Measurements from ENCODE around the gene IFNLR1.
"Not testable (repeated sequence)": the region's sequence is repeated elsewhere in the genome, so short reads cannot be mapped to it uniquely, and the experiment has no call there.

IFNLR1 gene

DNA sequence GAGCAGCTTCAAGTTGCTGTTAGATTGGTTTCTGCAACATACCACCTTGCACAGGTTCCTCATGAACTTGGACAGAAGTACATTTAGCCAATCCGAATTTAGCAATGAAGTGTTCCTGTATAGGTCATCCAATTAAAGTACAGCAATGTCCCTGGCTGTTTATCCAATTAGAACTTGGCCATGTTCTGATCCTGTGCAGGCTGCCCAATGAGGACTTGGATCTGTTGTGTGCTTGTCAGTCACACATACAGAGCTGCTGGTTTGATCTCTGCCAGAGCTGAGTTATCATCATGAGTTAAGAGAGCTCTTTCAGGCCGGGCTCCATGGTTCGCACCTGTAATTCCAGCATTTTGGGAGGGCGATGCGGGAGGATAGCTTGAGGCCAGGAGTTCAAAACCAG lies 22.0 kb upstream of the IFNLR1 start:
- TF ChIP-seq ESRRG (CRISPR knock-in tag; IDR thresholded peaks at IDR 0.05) (no peak), CSDC2 (CRISPR knock-in tag; IDR thresholded peaks at IDR 0.05) (no peak), ISL1 (CRISPR knock-in tag; IDR thresholded peaks at IDR 0.05) (no peak), ZFP30 (CRISPR knock-in tag; IDR thresholded peaks at IDR 0.05) (no peak)
- TF ChIP-seq, protein P1, sequence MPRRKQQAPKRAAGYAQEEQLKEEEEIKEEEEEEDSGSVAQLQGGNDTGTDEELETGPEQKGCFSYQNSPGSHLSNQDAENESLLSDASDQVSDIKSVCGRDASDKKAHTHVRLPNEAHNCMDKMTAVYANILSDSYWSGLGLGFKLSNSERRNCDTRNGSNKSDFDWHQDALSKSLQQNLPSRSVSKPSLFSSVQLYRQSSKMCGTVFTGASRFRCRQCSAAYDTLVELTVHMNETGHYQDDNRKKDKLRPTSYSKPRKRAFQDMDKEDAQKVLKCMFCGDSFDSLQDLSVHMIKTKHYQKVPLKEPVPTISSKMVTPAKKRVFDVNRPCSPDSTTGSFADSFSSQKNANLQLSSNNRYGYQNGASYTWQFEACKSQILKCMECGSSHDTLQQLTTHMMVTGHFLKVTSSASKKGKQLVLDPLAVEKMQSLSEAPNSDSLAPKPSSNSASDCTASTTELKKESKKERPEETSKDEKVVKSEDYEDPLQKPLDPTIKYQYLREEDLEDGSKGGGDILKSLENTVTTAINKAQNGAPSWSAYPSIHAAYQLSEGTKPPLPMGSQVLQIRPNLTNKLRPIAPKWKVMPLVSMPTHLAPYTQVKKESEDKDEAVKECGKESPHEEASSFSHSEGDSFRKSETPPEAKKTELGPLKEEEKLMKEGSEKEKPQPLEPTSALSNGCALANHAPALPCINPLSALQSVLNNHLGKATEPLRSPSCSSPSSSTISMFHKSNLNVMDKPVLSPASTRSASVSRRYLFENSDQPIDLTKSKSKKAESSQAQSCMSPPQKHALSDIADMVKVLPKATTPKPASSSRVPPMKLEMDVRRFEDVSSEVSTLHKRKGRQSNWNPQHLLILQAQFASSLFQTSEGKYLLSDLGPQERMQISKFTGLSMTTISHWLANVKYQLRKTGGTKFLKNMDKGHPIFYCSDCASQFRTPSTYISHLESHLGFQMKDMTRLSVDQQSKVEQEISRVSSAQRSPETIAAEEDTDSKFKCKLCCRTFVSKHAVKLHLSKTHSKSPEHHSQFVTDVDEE (CRISPR knock-in tag; IDR thresholded peaks at IDR 0.05) = no peak
- peak; percentile 37; the same call in 1 of the 3 replicates for ATAC-seq

DNA sequence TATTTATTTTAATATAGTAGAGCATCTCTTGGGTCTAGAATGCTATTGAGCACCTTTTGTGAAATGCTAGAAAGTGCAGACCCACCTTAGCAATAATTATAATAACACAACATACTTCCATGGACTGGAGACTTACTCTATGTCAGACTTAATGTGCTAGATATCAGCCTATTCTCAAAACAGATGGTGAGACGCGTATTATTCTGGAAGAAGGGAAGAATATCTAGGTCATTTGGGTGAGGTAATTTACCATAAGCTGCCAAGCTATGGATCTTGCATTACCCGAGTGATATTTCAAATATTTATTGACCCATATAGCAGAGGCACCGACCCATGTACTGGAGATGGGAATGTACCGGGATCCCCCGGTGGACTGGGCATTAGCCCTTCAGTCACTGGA lies 20.6 kb upstream of the IFNLR1 start:
- no peak for ATAC-seq
- TF ChIP-seq, protein P2, sequence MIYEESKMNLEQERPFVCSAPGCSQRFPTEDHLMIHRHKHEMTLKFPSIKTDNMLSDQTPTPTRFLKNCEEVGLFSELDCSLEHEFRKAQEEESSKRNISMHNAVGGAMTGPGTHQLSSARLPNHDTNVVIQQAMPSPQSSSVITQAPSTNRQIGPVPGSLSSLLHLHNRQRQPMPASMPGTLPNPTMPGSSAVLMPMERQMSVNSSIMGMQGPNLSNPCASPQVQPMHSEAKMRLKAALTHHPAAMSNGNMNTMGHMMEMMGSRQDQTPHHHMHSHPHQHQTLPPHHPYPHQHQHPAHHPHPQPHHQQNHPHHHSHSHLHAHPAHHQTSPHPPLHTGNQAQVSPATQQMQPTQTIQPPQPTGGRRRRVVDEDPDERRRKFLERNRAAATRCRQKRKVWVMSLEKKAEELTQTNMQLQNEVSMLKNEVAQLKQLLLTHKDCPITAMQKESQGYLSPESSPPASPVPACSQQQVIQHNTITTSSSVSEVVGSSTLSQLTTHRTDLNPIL (CRISPR knock-in tag; IDR thresholded peaks at IDR 0.05; ENCODE audit: low read depth) = no peak
- no peak for TF ChIP-seq SNAI2 (CRISPR knock-in tag; IDR thresholded peaks at IDR 0.05)
- no peak for TF ChIP-seq ZNF565 (CRISPR knock-in tag; conservative IDR thresholded peaks at IDR 0.05; ENCODE audit: low read depth)
- TF ChIP-seq ESRRG (CRISPR knock-in tag; IDR thresholded peaks at IDR 0.05) = no peak
- TF ChIP-seq ZFP30 (CRISPR knock-in tag; IDR thresholded peaks at IDR 0.05) = no peak
- no peak for TF ChIP-seq ZNF8 (CRISPR knock-in tag; IDR thresholded peaks at IDR 0.05)
- TF ChIP-seq TOX (CRISPR knock-in tag; IDR thresholded peaks at IDR 0.05; ENCODE audit: borderline replicate concordance) = no peak
- TF ChIP-seq, protein P3, sequence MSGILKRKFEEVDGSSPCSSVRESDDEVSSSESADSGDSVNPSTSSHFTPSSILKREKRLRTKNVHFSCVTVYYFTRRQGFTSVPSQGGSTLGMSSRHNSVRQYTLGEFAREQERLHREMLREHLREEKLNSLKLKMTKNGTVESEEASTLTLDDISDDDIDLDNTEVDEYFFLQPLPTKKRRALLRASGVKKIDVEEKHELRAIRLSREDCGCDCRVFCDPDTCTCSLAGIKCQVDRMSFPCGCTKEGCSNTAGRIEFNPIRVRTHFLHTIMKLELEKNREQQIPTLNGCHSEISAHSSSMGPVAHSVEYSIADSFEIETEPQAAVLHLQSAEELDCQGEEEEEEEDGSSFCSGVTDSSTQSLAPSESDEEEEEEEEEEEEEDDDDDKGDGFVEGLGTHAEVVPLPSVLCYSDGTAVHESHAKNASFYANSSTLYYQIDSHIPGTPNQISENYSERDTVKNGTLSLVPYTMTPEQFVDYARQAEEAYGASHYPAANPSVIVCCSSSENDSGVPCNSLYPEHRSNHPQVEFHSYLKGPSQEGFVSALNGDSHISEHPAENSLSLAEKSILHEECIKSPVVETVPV (CRISPR knock-in tag; IDR thresholded peaks at IDR 0.05) = no peak
- TF ChIP-seq GLIS3 (CRISPR knock-in tag; IDR thresholded peaks at IDR 0.05) = no peak
- TF ChIP-seq, protein P1 (CRISPR knock-in tag; IDR thresholded peaks at IDR 0.05) = no peak
- TF ChIP-seq, protein P4, sequence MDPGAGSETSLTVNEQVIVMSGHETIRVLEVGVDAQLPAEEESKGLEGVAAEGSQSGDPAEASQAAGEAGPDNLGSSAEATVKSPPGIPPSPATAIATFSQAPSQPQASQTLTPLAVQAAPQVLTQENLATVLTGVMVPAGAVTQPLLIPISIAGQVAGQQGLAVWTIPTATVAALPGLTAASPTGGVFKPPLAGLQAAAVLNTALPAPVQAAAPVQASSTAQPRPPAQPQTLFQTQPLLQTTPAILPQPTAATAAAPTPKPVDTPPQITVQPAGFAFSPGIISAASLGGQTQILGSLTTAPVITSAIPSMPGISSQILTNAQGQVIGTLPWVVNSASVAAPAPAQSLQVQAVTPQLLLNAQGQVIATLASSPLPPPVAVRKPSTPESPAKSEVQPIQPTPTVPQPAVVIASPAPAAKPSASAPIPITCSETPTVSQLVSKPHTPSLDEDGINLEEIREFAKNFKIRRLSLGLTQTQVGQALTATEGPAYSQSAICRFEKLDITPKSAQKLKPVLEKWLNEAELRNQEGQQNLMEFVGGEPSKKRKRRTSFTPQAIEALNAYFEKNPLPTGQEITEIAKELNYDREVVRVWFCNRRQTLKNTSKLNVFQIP (CRISPR knock-in tag; IDR thresholded peaks at IDR 0.05; ENCODE audit: borderline replicate concordance, low read depth) = no peak
- TF ChIP-seq BACH2 (CRISPR knock-in tag; IDR thresholded peaks at IDR 0.05; ENCODE audit: borderline replicate concordance) = no peak
- TF ChIP-seq ARNTL (CRISPR knock-in tag; IDR thresholded peaks at IDR 0.05; ENCODE audit: borderline replicate concordance, low read depth) = no peak
- TF ChIP-seq RARB (CRISPR knock-in tag; IDR thresholded peaks at IDR 0.05) = no peak
- no peak for TF ChIP-seq OSR1 (CRISPR knock-in tag; IDR thresholded peaks at IDR 0.05)
- no peak for TF ChIP-seq PPARA (CRISPR knock-in tag; IDR thresholded peaks at IDR 0.05; ENCODE audit: borderline replicate concordance)
- TF ChIP-seq, protein P5, sequence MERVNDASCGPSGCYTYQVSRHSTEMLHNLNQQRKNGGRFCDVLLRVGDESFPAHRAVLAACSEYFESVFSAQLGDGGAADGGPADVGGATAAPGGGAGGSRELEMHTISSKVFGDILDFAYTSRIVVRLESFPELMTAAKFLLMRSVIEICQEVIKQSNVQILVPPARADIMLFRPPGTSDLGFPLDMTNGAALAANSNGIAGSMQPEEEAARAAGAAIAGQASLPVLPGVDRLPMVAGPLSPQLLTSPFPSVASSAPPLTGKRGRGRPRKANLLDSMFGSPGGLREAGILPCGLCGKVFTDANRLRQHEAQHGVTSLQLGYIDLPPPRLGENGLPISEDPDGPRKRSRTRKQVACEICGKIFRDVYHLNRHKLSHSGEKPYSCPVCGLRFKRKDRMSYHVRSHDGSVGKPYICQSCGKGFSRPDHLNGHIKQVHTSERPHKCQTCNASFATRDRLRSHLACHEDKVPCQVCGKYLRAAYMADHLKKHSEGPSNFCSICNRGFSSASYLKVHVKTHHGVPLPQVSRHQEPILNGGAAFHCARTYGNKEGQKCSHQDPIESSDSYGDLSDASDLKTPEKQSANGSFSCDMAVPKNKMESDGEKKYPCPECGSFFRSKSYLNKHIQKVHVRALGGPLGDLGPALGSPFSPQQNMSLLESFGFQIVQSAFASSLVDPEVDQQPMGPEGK (CRISPR knock-in tag; IDR thresholded peaks at IDR 0.05; ENCODE audit: borderline replicate concordance) = no peak

DNA sequence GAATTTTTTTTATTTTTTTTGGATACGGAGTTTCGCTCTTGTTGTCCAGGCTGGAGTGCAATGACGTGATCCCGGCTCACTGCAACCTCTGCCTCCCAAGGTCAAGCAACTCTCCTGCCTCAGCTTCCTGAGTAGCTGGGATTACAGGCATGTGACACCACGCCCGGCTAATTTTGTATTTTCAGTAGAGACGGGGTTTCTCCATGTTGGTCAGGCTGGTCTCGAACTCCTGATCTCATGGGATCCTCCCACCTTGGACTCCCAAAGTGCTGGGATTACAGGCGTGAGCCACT lies 20.3 kb upstream of the IFNLR1 start:
- not testable (repeated sequence) for ATAC-seq

Data from SK-N-SH treated with all-trans-retinoic acid at 6 μM for 48 hours (cell line).